Stomach (tissue), 9 donors: ENCODE results near the gene MYO5B. TPM values are rescaled to one million over a fixed set of nuclear protein-coding genes. Genes with fewer than 3 reads are reported as not detected.
A peak's percentile ranks its signal among the peaks of the same experiment; 100 is the strongest.

ENCODE experiments used
- DNase-seq, 2 donors: peaks; one replicate each; pipeline versions ENCODE4 v3.0.0 to v3.0.0-alpha.2; 2013 to 2019
- H3K27ac ChIP-seq, 5 donors: fragments of 200-600 bp in 4 of 5; sonication (generic) in 4 of 5; one replicate each; pipeline ENCODE4 v1.5.1; 2013 to 2019; ENCODE audit warnings: mild to moderate bottlenecking in 1 of 5, moderate library complexity in 1 of 5
- H3K27me3 ChIP-seq, 3 donors: fragments of 200-600 bp; sonication (generic); one replicate each; pipeline ENCODE4 v1.5.1; 2017 to 2019; ENCODE audit warnings: mixed run types in 1 of 3
- H3K36me3 ChIP-seq, 4 donors: fragments of 200-600 bp; sonication (generic); 1 replicate in 3 of 4; 2 replicates in 1 of 4; pipeline ENCODE4 v1.5.1; 2016 to 2019
- H3K4me1 ChIP-seq, 4 donors: fragments of 200-600 bp; sonication (generic); one replicate each; pipeline ENCODE4 v1.5.1; 2016 to 2019
- H3K4me3 ChIP-seq, 4 donors: fragments of 200-600 bp; sonication (generic) in 3 of 4; one replicate each; pipeline ENCODE4 v1.5.1; 2016 to 2019; ENCODE audit warnings: mild to moderate bottlenecking in 1 of 4
- H3K9me3 ChIP-seq, 4 donors: fragments of 200-600 bp; sonication (generic); one replicate each; pipeline ENCODE4 v1.5.1; 2016 to 2019
- CTCF ChIP-seq, 7 experiments: fragments of 450-650 bp in 4 of 7; fragments of 200-600 bp in 3 of 7; sonication (generic) in 3 of 7; IDR thresholded peaks; one replicate each; pipeline ENCODE4 v1.5.1; 2016 to 2019; ENCODE audit warnings: antibody characterized with exemption in 7 of 7, control low read depth in 2 of 7, mild to moderate bottlenecking in 1 of 7
- EP300 ChIP-seq: sonication (generic); formaldehyde crosslinking; IDR thresholded peaks from one replicate; pipeline ENCODE4 v1.6.1; 2017; ENCODE audit warnings: antibody characterized with exemption
- POLR2A ChIP-seq, 4 donors: fragments of 450-650 bp; IDR thresholded peaks; one replicate each; pipeline ENCODE4 v1.6.1; 2016; ENCODE audit warnings: antibody characterized with exemption in 4 of 4, control low read depth in 2 of 4, mild to moderate bottlenecking in 1 of 4, moderate library complexity in 1 of 4
- POLR2AphosphoS5 ChIP-seq, 3 donors: sonication (generic); formaldehyde crosslinking; IDR thresholded peaks; one replicate each; pipeline ENCODE4 v1.6.1; 2016; ENCODE audit warnings: antibody characterized with exemption in 3 of 3
- WGBS, 5 donors: extraction: QIAGEN DNeasy Blood & Tissue Kit in 3 of 5; methylation state at CpG; one replicate each; pipeline versions ENCODE4 v1.1.5 to v1.1.7; 2013 to 2018; 5-methylcytosine and 5-hydroxymethylcytosine counted together
- intact Hi-C: fragments of 100-400 bp; cut with DNase I; formaldehyde crosslinking; loops from one replicate; pipeline ENCODE4 v1.15.1; 2023; ENCODE audit warnings: low total_unique reads
- polyA plus RNA-seq, 3 donors: library from polyadenylated mRNA; stranded (reverse); fragments of 200-250 nt; gene quantifications; one replicate each; pipeline ENCODE4 v1.2.3, GENCODE V29; 2013
- total RNA-seq, 5 donors: library from RNA; depleted of rRNA; stranded (reverse); fragments of >200 nt; gene quantifications; one replicate each; pipeline versions ENCODE4 v1.1.0 to v1.2.3, GENCODE V29; 2014 to 2016
- donor health status: healthy with polysubstance abuse.
- donor health status: Bipolar disorder and iron deficiency.
- donor health status: healthy.

Gene MYO5B
- total and polyA plus RNA-seq, 8 donors = 13.6 to 224 (median 33.7) TPM

GRCh38 chr18:49963217-49963616 lies 231.7 kb downstream of the MYO5B start:
- Histone ChIP-seq H3K27me3 (no peaks in the 10 kb centered on the region), H3K4me3 (no peak overlapping the region), H3K4me1 (peaks cover 0 to 13% (median 5%) of the 10 kb centered on the region in 4 donors), H3K27ac (no peak overlapping the region), H3K36me3 (peaks cover 0 to 14% (median 6%) of the 10 kb centered on the region in 4 donors), H3K9me3 (no peaks in the 10 kb centered on the region)
- TF ChIP-seq POLR2A (IDR thresholded peaks at IDR 0.05) = no peak
- no peak for TF ChIP-seq EP300
- no peak for TF ChIP-seq CTCF (IDR thresholded peaks at IDR 0.05)
- TF ChIP-seq POLR2AphosphoS5 (IDR thresholded peaks at IDR 0.05) = no peak
- DNase-seq = no peak
- WGBS, 5 donors = 89 to 97% (median 95%) methylated on average over 4 of the region's 4 CpGs
- intact Hi-C loops = loop anchor here (10.0 kb wide), 1 partner anchor 58 kb away; no protein-coding TSS in a partner anchor

- no peak for TF ChIP-seq POLR2A (IDR thresholded peaks at IDR 0.05)
- TF ChIP-seq POLR2AphosphoS5 (IDR thresholded peaks at IDR 0.05) = no peak
- no peak for TF ChIP-seq CTCF (IDR thresholded peaks at IDR 0.05)
- TF ChIP-seq EP300 = no peak
- intact Hi-C loops = loop anchor here (10.0 kb wide), 1 partner anchor 56 kb away; no protein-coding TSS in a partner anchor
These were observed 233.7 kb downstream of the MYO5B start for GRCh38 chr18:49961271-49961670.

GRCh38 chr18:49960376-49960775 lies 234.6 kb downstream of the MYO5B start:
- 85 to 95% (median 88%) methylated on average over 4 of the region's 4 CpGs for WGBS, 5 donors
- Histone ChIP-seq H3K4me3 (no peak overlapping the region), H3K27ac (no peak overlapping the region), H3K9me3 (no peaks in the 10 kb centered on the region), H3K27me3 (no peaks in the 10 kb centered on the region), H3K4me1 (no peaks in the 10 kb centered on the region), H3K36me3 (peaks cover 0 to 14% (median 6%) of the 10 kb centered on the region in 4 donors)
- no peak for DNase-seq
- TF ChIP-seq POLR2AphosphoS5 (IDR thresholded peaks at IDR 0.05) (no peak), POLR2A (IDR thresholded peaks at IDR 0.05) (no peak), CTCF (IDR thresholded peaks at IDR 0.05) (no peak), EP300 (no peak)
- intact Hi-C loops = loop anchor here (10.0 kb wide), 1 partner anchor 56 kb away; no protein-coding TSS in a partner anchor

More at GRCh38 chr18:49961271-49961670, 233.7 kb downstream of the MYO5B start:
- no peaks in the 10 kb centered on the region for H3K27me3 ChIP-seq
- peaks cover 0 to 14% (median 6%) of the 10 kb centered on the region in 4 donors for H3K36me3 ChIP-seq
- H3K27ac ChIP-seq = no peak overlapping the region
- H3K4me1 ChIP-seq = no peaks in the 10 kb centered on the region
- no peak overlapping the region for H3K4me3 ChIP-seq
- no peaks in the 10 kb centered on the region for H3K9me3 ChIP-seq
- no peak for DNase-seq
- 48 to 97% (median 72%) methylated on average over 2 of the region's 2 CpGs for WGBS, 5 donors

GRCh38 chr18:49959176-49959575 lies 235.8 kb downstream of the MYO5B start:
- peak in 1 of 2 donors; percentile 12 for DNase-seq
- Histone ChIP-seq H3K9me3 (no peaks in the 10 kb centered on the region), H3K27me3 (no peaks in the 10 kb centered on the region), H3K4me1 (no peaks in the 10 kb centered on the region), H3K4me3 (no peak overlapping the region), H3K36me3 (peaks cover 0 to 17% (median 6%) of the 10 kb centered on the region in 4 donors), H3K27ac (no peak overlapping the region)
- intact Hi-C loops = no loop called here
- 72 to 85% (median 79%) methylated on average over 5 of the region's 5 CpGs for WGBS, 5 donors
- no peak for TF ChIP-seq CTCF (IDR thresholded peaks at IDR 0.05)
- no peak for TF ChIP-seq POLR2AphosphoS5 (IDR thresholded peaks at IDR 0.05)
- no peak for TF ChIP-seq EP300
- TF ChIP-seq POLR2A (IDR thresholded peaks at IDR 0.05) = no peak
